CD4-positive, alpha-beta memory T cell (primary cell): Measurements from ENCODE around the gene ZC3H12C. TPM values are rescaled to one million over a fixed set of nuclear protein-coding genes. Genes with fewer than 3 reads are reported as not detected.

Source experiments
- CTCF ChIA-PET: fragments of 350-600 bp; sonication (Branson Sonifier 250); formaldehyde crosslinking; loops from one replicate; lab custom pipeline; 2021; ENCODE audit warnings: inconsistent platforms; ENCODE audit not compliant: partially characterized antibody; lab: Charles Lee
- POLR2A ChIA-PET: fragments of 350-600 bp; sonication (Branson Sonifier 250); formaldehyde crosslinking; loops from one replicate; lab custom pipeline; 2021; ENCODE audit not compliant: partially characterized antibody; lab: Charles Lee
- DNase-seq, 5 donors: peaks; one replicate each; pipeline versions ENCODE4 v3.0.0 to v3.0.0-alpha.2; 2020 to 2022; ENCODE audit warnings: mixed read lengths in 1 of 5
- H3K27ac ChIP-seq: one replicate; pipeline ENCODE4 v1.7.0; 2013; ENCODE audit warnings: low read depth, low read length
- H3K27me3 ChIP-seq: 2 replicates; pipeline ENCODE4 v1.7.0; 2013; ENCODE audit warnings: mild to moderate bottlenecking, low read length, moderate library complexity; ENCODE audit not compliant: insufficient read depth
- H3K36me3 ChIP-seq: 2 replicates; pipeline ENCODE4 v1.7.0; 2013; ENCODE audit warnings: mild to moderate bottlenecking, low read length, moderate library complexity; ENCODE audit not compliant: insufficient read depth
- H3K4me1 ChIP-seq: 2 replicates; pipeline ENCODE4 v1.7.0; 2013; ENCODE audit warnings: mild to moderate bottlenecking, low read length, moderate library complexity; ENCODE audit not compliant: insufficient read depth
- H3K4me3 ChIP-seq, 2 donors: one replicate each; pipeline ENCODE4 v1.7.0; 2013; ENCODE audit warnings: low read length in 2 of 2, mild to moderate bottlenecking in 1 of 2
- H3K9me3 ChIP-seq, 2 donors: one replicate each; pipeline ENCODE4 v1.7.0; 2013; ENCODE audit warnings: low read length in 2 of 2, control low read depth in 1 of 2; ENCODE audit not compliant: control insufficient read depth in 1 of 2
- H3K27ac Mint-ChIP-seq, 7 donors: one replicate each; pipeline ENCODE4 v1.8.0; 2020 to 2021; ENCODE audit warnings: mixed read lengths in 7 of 7, mild to moderate bottlenecking in 6 of 7, inconsistent platforms in 3 of 7, moderate library complexity in 3 of 7
- H3K27me3 Mint-ChIP-seq, 2 donors: one replicate each; pipeline ENCODE4 v1.8.0; 2020 to 2021; ENCODE audit warnings: mixed read lengths in 2 of 2
- H3K36me3 Mint-ChIP-seq, 2 donors: one replicate each; pipeline ENCODE4 v1.8.0; 2020 to 2021; ENCODE audit warnings: mixed read lengths in 2 of 2, inconsistent platforms in 1 of 2, mild to moderate bottlenecking in 1 of 2
- H3K4me1 Mint-ChIP-seq, 4 donors: one replicate each; pipeline ENCODE4 v1.8.0; 2020 to 2021; ENCODE audit warnings: mixed read lengths in 4 of 4, mild to moderate bottlenecking in 1 of 4
- H3K4me3 Mint-ChIP-seq, 8 donors: one replicate each; pipeline ENCODE4 v1.8.0; 2020 to 2021; ENCODE audit warnings: mixed read lengths in 8 of 8, mild to moderate bottlenecking in 7 of 8, moderate library complexity in 6 of 8, inconsistent platforms in 3 of 8
- H3K9me3 Mint-ChIP-seq, 8 donors: one replicate each; pipeline ENCODE4 v1.8.0; 2020 to 2021; ENCODE audit warnings: mixed read lengths in 8 of 8, mild to moderate bottlenecking in 5 of 8, inconsistent platforms in 3 of 8, moderate library complexity in 1 of 8
- intact Hi-C: fragments of 100-400 bp; cut with micrococcal nuclease; formaldehyde crosslinking; loops from one replicate; pipeline ENCODE4 v1.15.1; 2023
- polyA plus RNA-seq, 2 donors: library from polyadenylated mRNA; unstranded; fragments of 300-500 nt; fragmentation: Illumina TruSeq; gene quantifications; one replicate each; pipeline ENCODE4 v1.2.3, GENCODE V29; 2021
- total RNA-seq, 2 experiments: library from RNA; stranded (reverse); gene quantifications; one replicate each; pipeline ENCODE4 v1.2.3, GENCODE V29; 2021

ZC3H12C gene
- total and polyA plus RNA-seq, 4 experiments from 2014 or later: 0.17 TPM; not detected in 2

GRCh38 chr11:110162216-110162615 lies 69.0 kb downstream of the ZC3H12C start:
- H3K27me3 ChIP-seq: no peaks in the 10 kb centered on the region
- no peak for DNase-seq
- ChIA-PET CTCF (interaction anchor here (1.1 to 1.3 kb wide), 2 partner anchors 9 to 12 kb away, joined by 3 read pairs; no protein-coding TSS in a partner anchor), POLR2A (no interaction called here)
- no peaks in the 10 kb centered on the region for H3K9me3 ChIP-seq
- no peaks in the 10 kb centered on the region for H3K36me3 ChIP-seq
- no peaks in the 10 kb centered on the region for H3K4me1 ChIP-seq
- H3K27ac ChIP-seq: no peak overlapping the region
- H3K4me3 ChIP-seq: no peak overlapping the region
- H3K27me3 Mint-ChIP-seq: peaks cover 4 to 11% of the 10 kb centered on the region in 2 donors
- H3K4me3 Mint-ChIP-seq: no peak overlapping the region
- no peaks in the 10 kb centered on the region for H3K9me3 Mint-ChIP-seq
- H3K36me3 Mint-ChIP-seq: no peaks in the 10 kb centered on the region
- intact Hi-C loops: no loop called here
- no peak overlapping the region for H3K27ac Mint-ChIP-seq
- no peaks in the 10 kb centered on the region for H3K4me1 Mint-ChIP-seq

GRCh38 chr11:110165039-110165925 lies 72.1 kb downstream of the ZC3H12C start:
- intact Hi-C loops: no loop called here
- no peak for DNase-seq
- Histone ChIP-seq H3K27ac (no peak overlapping the region), H3K9me3 (no peaks in the 10 kb centered on the region), H3K4me1 (no peaks in the 10 kb centered on the region), H3K27me3 (no peaks in the 10 kb centered on the region), H3K4me3 (no peak overlapping the region), H3K36me3 (no peaks in the 10 kb centered on the region)
- Mint-ChIP-seq H3K27me3 (peaks cover 3 to 6% of the 10 kb centered on the region in 2 donors), H3K36me3 (no peaks in the 10 kb centered on the region), H3K9me3 (no peaks in the 10 kb centered on the region), H3K27ac (no peak overlapping the region), H3K4me3 (no peak overlapping the region), H3K4me1 (no peaks in the 10 kb centered on the region)
- ChIA-PET POLR2A (no interaction called here), CTCF (interaction anchor here (1.2 to 1.9 kb wide), 2 partner anchors 10 to 20 kb away, joined by 3 to 8 read pairs; no protein-coding TSS in a partner anchor)

DNA sequence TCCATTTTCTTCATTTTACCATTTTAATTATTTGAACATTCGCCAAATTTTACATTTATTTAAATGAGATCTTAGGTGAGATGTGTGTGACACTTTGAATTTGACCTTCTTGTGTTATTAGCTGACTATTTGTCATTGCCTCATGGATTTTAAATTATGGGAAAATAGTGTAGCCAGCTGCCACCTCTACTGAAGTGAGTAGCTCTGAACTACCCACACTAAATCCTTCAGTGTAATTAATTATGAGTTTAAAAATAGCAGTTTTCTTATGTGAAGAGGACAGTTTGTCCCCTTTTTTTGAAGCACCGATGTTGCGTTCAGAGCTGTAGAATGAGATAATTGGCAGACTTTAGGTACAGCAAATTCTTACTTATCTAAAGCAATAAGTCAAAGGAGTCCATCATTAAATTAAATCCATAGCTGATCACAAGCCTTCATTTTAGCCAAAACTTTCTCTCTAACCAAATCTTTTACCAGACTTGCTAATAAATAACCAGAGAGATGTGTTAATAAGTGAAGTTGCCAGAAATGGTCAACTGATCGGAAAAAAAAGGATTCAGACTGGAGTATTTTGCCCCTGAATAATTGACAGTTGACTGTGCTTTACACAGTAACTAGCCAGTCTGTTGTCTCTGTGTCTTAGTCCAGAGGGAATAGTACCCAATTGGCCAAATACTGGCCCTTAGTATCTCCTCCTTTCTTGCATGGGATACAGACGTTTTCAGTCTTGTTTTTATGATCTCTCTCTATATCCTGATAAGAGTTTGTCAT lies 75.0 kb downstream of the ZC3H12C start:
- H3K4me1 ChIP-seq: no peaks in the 10 kb centered on the region
- no peaks in the 10 kb centered on the region for H3K36me3 Mint-ChIP-seq
- no peaks in the 10 kb centered on the region for H3K9me3 Mint-ChIP-seq
- no peak overlapping the region for H3K27ac ChIP-seq
- H3K27me3 Mint-ChIP-seq: peaks cover 5 to 7% of the 10 kb centered on the region in 2 donors
- H3K4me3 ChIP-seq: no peak overlapping the region
- H3K4me3 Mint-ChIP-seq: no peak overlapping the region
- intact Hi-C loops: no loop called here
- POLR2A ChIA-PET: no interaction called here
- no peaks in the 10 kb centered on the region for H3K27me3 ChIP-seq
- no peaks in the 10 kb centered on the region for H3K36me3 ChIP-seq
- DNase-seq: no peak
- H3K9me3 ChIP-seq: no peaks in the 10 kb centered on the region
- H3K27ac Mint-ChIP-seq: no peak overlapping the region
- H3K4me1 Mint-ChIP-seq: no peaks in the 10 kb centered on the region
- CTCF ChIA-PET: no interaction called here

DNA sequence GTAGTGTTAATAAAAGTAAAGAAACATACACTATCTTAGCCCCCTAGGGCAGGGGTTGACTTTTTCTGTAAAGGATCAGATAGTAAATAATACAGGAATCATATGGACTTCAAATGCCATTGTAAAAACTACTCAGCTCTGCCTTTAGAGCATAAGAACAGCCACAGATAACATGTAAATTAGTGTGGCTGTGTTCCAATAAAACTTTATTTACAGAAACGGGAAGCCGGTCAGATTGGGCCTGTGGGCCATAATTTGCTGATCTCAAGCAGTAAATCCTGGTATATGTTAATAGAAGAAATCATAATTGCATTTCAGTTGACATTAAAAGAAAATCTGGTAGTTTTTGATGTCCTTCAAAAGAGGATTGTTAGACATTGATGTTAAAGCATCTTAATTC lies 76.5 kb downstream of the ZC3H12C start:
- Histone ChIP-seq H3K27ac (no peak overlapping the region), H3K4me3 (no peak overlapping the region), H3K4me1 (no peaks in the 10 kb centered on the region), H3K27me3 (no peaks in the 10 kb centered on the region), H3K9me3 (no peaks in the 10 kb centered on the region), H3K36me3 (no peaks in the 10 kb centered on the region)
- Mint-ChIP-seq H3K4me3 (no peak overlapping the region), H3K4me1 (peaks cover 6 to 7% (median 6%) of the 10 kb centered on the region in 4 donors), H3K9me3 (no peaks in the 10 kb centered on the region), H3K27ac (no peak overlapping the region), H3K36me3 (no peaks in the 10 kb centered on the region), H3K27me3 (peaks cover 6 to 7% of the 10 kb centered on the region in 2 donors)
- ChIA-PET POLR2A (no interaction called here), CTCF (no interaction called here)
- intact Hi-C loops: no loop called here
- DNase-seq: no peak

DNA sequence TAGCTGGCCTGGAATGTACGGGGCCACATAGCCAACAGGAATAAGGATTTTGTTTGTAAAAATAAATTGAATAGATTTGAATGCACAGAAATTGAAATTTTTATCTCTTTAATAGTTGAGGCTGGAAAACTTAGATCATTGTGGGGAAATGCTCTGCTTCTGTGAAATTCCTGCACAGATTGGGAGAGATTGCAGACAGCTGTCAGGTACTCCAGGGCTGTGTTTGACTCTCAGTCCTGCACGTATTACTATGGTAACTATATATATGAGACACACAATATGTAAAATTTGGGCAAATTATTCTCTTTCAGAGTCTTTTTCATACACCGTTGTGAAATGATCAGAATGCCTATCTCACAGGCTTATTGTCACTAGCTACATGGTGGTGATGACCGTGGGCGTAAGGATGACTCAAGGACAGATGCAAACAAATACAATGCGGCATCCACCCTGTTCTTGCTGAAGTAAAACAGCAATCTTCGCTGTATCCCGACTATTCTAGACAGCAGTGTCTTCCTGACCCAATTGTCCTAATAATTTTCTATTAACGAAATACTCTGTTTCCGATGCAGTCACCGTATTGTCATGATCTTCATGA lies 79.4 kb downstream of the ZC3H12C start:
- ChIA-PET CTCF (interaction anchor here (1.1 to 2.3 kb wide), 2 partner anchors 195 to 202 kb away, joined by 3 to 5 read pairs; no protein-coding TSS in a partner anchor), POLR2A (no interaction called here)
- no peak overlapping the region for H3K4me3 Mint-ChIP-seq
- intact Hi-C loops: no loop called here
- Histone ChIP-seq H3K27ac (no peak overlapping the region), H3K4me3 (no peak overlapping the region), H3K9me3 (no peaks in the 10 kb centered on the region), H3K36me3 (no peaks in the 10 kb centered on the region), H3K4me1 (no peaks in the 10 kb centered on the region), H3K27me3 (no peaks in the 10 kb centered on the region)
- peaks cover 6 to 7% (median 6%) of the 10 kb centered on the region in 4 donors for H3K4me1 Mint-ChIP-seq
- H3K9me3 Mint-ChIP-seq: no peaks in the 10 kb centered on the region
- DNase-seq: no peak
- H3K27me3 Mint-ChIP-seq: peaks cover 3 to 6% of the 10 kb centered on the region in 2 donors
- H3K27ac Mint-ChIP-seq: no peak overlapping the region
- H3K36me3 Mint-ChIP-seq: no peaks in the 10 kb centered on the region

GRCh38 chr11:110173811-110174644 lies 80.8 kb downstream of the ZC3H12C start:
- H3K27ac Mint-ChIP-seq: peak overlapping the region in 2 of 7 donors; percentile 57
- CTCF ChIA-PET: interaction anchor here (0.9 to 3.0 kb wide), 9 partner anchors 9 to 259 kb away, joined by 3 to 8 read pairs (median 3); no protein-coding TSS in a partner anchor
- peak overlapping the region in 7 of 8 donors; percentile 7 to 79 (median 65) for H3K4me3 Mint-ChIP-seq
- peaks cover 6 to 7% (median 6%) of the 10 kb centered on the region in 4 donors for H3K4me1 Mint-ChIP-seq
- H3K9me3 Mint-ChIP-seq: no peaks in the 10 kb centered on the region
- peak; percentile 38 to 54 (median 41) for DNase-seq
- H3K4me3 ChIP-seq: no peak overlapping the region
- H3K27me3 Mint-ChIP-seq: peaks cover 1 to 6% of the 10 kb centered on the region in 2 donors
- no peaks in the 10 kb centered on the region for H3K36me3 Mint-ChIP-seq
- H3K27me3 ChIP-seq: no peaks in the 10 kb centered on the region
- no peaks in the 10 kb centered on the region for H3K9me3 ChIP-seq
- no peaks in the 10 kb centered on the region for H3K4me1 ChIP-seq
- POLR2A ChIA-PET: no interaction called here
- H3K36me3 ChIP-seq: no peaks in the 10 kb centered on the region
- H3K27ac ChIP-seq: no peak overlapping the region
- intact Hi-C loops: no loop called here
